ENCODE measurements around the gene GPR34.
"Not testable (repeated sequence)": the region's sequence is repeated elsewhere in the genome, so short reads cannot be mapped to it uniquely, and the experiment has no call there.

GPR34 gene

GRCh38 chrX:41719610-41720009 lies 30.8 kb downstream of the GPR34 start:
- not testable (repeated sequence) for H3K27me3 ChIP-seq (replicated peaks; ENCODE audit: control insufficient read depth, insufficient read depth, low read length); H3K4me3 ChIP-seq (ENCODE audit: low read length); H3K36me3 ChIP-seq (ENCODE audit: control insufficient read depth, insufficient read depth, low read length, severe bottlenecking); DNase-seq (ENCODE audit: low read depth); H3K9ac ChIP-seq (ENCODE audit: low read length)
- peaks cover 21% of the 10 kb centered on the region for H3K9me3 ChIP-seq (ENCODE audit: control insufficient read depth, low read length)
- peaks cover 18% of the 10 kb centered on the region for H3K4me1 ChIP-seq (ENCODE audit: control insufficient read depth, insufficient read depth, low read length)

- H3K36me3 ChIP-seq (ENCODE audit: control insufficient read depth, insufficient read depth, low read length, severe bottlenecking): no peaks in the 10 kb centered on the region
- peaks cover 21% of the 10 kb centered on the region for H3K9me3 ChIP-seq (ENCODE audit: control insufficient read depth, low read length)
- peak; percentile 2 for DNase-seq (ENCODE audit: low read depth)
- H3K9ac ChIP-seq (ENCODE audit: low read length): no peak overlapping the region
- no peaks in the 10 kb centered on the region for H3K27me3 ChIP-seq (replicated peaks; ENCODE audit: control insufficient read depth, insufficient read depth, low read length)
- H3K4me3 ChIP-seq (ENCODE audit: low read length): no peak overlapping the region
- peaks cover 18% of the 10 kb centered on the region for H3K4me1 ChIP-seq (ENCODE audit: control insufficient read depth, insufficient read depth, low read length)
These were observed 31.5 kb downstream of the GPR34 start for GRCh38 chrX:41720125-41720779.

- Histone ChIP-seq H3K9ac (ENCODE audit: low read length) (no peak overlapping the region), H3K9me3 (ENCODE audit: control insufficient read depth, low read length) (peaks cover 20% of the 10 kb centered on the region)
These were observed 32.8 kb downstream of the GPR34 start for GRCh38 chrX:41721590-41721989.

GRCh38 chrX:41722214-41722613 lies 33.4 kb downstream of the GPR34 start:
- H3K4me1 ChIP-seq (ENCODE audit: control insufficient read depth, insufficient read depth, low read length): peaks cover 18% of the 10 kb centered on the region
- no peaks in the 10 kb centered on the region for H3K27me3 ChIP-seq (replicated peaks; ENCODE audit: control insufficient read depth, insufficient read depth, low read length)
- H3K4me3 ChIP-seq (ENCODE audit: low read length): peak overlapping the region; percentile 30
- H3K36me3 ChIP-seq (ENCODE audit: control insufficient read depth, insufficient read depth, low read length, severe bottlenecking): no peaks in the 10 kb centered on the region
- DNase-seq (ENCODE audit: low read depth): no peak
- peaks cover 14% of the 10 kb centered on the region for H3K9me3 ChIP-seq (ENCODE audit: control insufficient read depth, low read length)
- H3K9ac ChIP-seq (ENCODE audit: low read length): no peak overlapping the region

More at GRCh38 chrX:41721590-41721989, 32.8 kb downstream of the GPR34 start:
- H3K27me3 ChIP-seq (replicated peaks; ENCODE audit: control insufficient read depth, insufficient read depth, low read length): no peaks in the 10 kb centered on the region
- no peak for DNase-seq (ENCODE audit: low read depth)
- peaks cover 18% of the 10 kb centered on the region for H3K4me1 ChIP-seq (ENCODE audit: control insufficient read depth, insufficient read depth, low read length)
- H3K36me3 ChIP-seq (ENCODE audit: control insufficient read depth, insufficient read depth, low read length, severe bottlenecking): no peaks in the 10 kb centered on the region
- H3K4me3 ChIP-seq (ENCODE audit: low read length): no peak overlapping the region

GRCh38 chrX:41722816-41723618 lies 34.2 kb downstream of the GPR34 start:
- Histone ChIP-seq H3K4me1 (ENCODE audit: control insufficient read depth, insufficient read depth, low read length) (peaks cover 18% of the 10 kb centered on the region), H3K4me3 (ENCODE audit: low read length) (peak overlapping the region; percentile 30), H3K36me3 (ENCODE audit: control insufficient read depth, insufficient read depth, low read length, severe bottlenecking) (no peaks in the 10 kb centered on the region), H3K27me3 (replicated peaks; ENCODE audit: control insufficient read depth, insufficient read depth, low read length) (peaks cover 4% of the 10 kb centered on the region), H3K9ac (ENCODE audit: low read length) (peak overlapping the region; percentile 20), H3K9me3 (ENCODE audit: control insufficient read depth, low read length) (peaks cover 10% of the 10 kb centered on the region)
- DNase-seq (ENCODE audit: low read depth): peak; percentile 71

GRCh38 chrX:41723826-41724225 lies 35.1 kb downstream of the GPR34 start, which contains the start of gene GPR82:
Gene GPR82 (plus strand): TSS chrX:41724181. CDS start chrX:41727027, 2,846 bp downstream.
- no peak for DNase-seq (ENCODE audit: low read depth)
- H3K4me3 ChIP-seq (ENCODE audit: low read length): peak within 1 kb of the TSS; percentile 30
- peaks cover 4% of the 10 kb centered on the region for H3K9me3 ChIP-seq (ENCODE audit: control insufficient read depth, low read length)
- H3K27me3 ChIP-seq (replicated peaks; ENCODE audit: control insufficient read depth, insufficient read depth, low read length): peaks cover 4% of the 10 kb centered on the region
- H3K36me3 ChIP-seq (ENCODE audit: control insufficient read depth, insufficient read depth, low read length, severe bottlenecking): no peaks in the 10 kb centered on the region
- peaks cover 18% of the 10 kb centered on the region for H3K4me1 ChIP-seq (ENCODE audit: control insufficient read depth, insufficient read depth, low read length)
- peak within 1 kb of the TSS; percentile 20 for H3K9ac ChIP-seq (ENCODE audit: low read length)

- H3K4me1 ChIP-seq (ENCODE audit: control insufficient read depth, insufficient read depth, low read length): peaks cover 8% of the 10 kb centered on the region
These were observed 39.4 kb downstream of the GPR34 start for GRCh38 chrX:41728125-41728524.

GRCh38 chrX:41730081-41730480 lies 41.3 kb downstream of the GPR34 start:
- Histone ChIP-seq H3K9me3 (ENCODE audit: control insufficient read depth, low read length) (no peaks in the 10 kb centered on the region), H3K4me1 (ENCODE audit: control insufficient read depth, insufficient read depth, low read length) (peaks cover 13% of the 10 kb centered on the region), H3K9ac (ENCODE audit: low read length) (no peak overlapping the region), H3K4me3 (ENCODE audit: low read length) (no peak overlapping the region), H3K36me3 (ENCODE audit: control insufficient read depth, insufficient read depth, low read length, severe bottlenecking) (no peaks in the 10 kb centered on the region), H3K27me3 (replicated peaks; ENCODE audit: control insufficient read depth, insufficient read depth, low read length) (peaks cover 17% of the 10 kb centered on the region)
- DNase-seq (ENCODE audit: low read depth): peak; percentile 59

More at GRCh38 chrX:41728125-41728524, 39.4 kb downstream of the GPR34 start:
- Histone ChIP-seq H3K9me3 (ENCODE audit: control insufficient read depth, low read length) (no peaks in the 10 kb centered on the region), H3K36me3 (ENCODE audit: control insufficient read depth, insufficient read depth, low read length, severe bottlenecking) (no peaks in the 10 kb centered on the region), H3K4me3 (ENCODE audit: low read length) (no peak overlapping the region), H3K27me3 (replicated peaks; ENCODE audit: control insufficient read depth, insufficient read depth, low read length) (peaks cover 17% of the 10 kb centered on the region), H3K9ac (ENCODE audit: low read length) (no peak overlapping the region)
- DNase-seq (ENCODE audit: low read depth): no peak

GRCh38 chrX:41732260-41732659 lies 43.5 kb downstream of the GPR34 start:
- Histone ChIP-seq H3K4me3 (ENCODE audit: low read length) (no peak overlapping the region), H3K9ac (ENCODE audit: low read length) (no peak overlapping the region)
- DNase-seq (ENCODE audit: low read depth): no peak

GRCh38 chrX:41733939-41734338 lies 45.2 kb downstream of the GPR34 start:
- peaks cover 13% of the 10 kb centered on the region for H3K4me1 ChIP-seq (ENCODE audit: control insufficient read depth, insufficient read depth, low read length)
- H3K4me3 ChIP-seq (ENCODE audit: low read length): no peak overlapping the region
- peaks cover 13% of the 10 kb centered on the region for H3K27me3 ChIP-seq (replicated peaks; ENCODE audit: control insufficient read depth, insufficient read depth, low read length)
- H3K9me3 ChIP-seq (ENCODE audit: control insufficient read depth, low read length): no peaks in the 10 kb centered on the region
- no peak overlapping the region for H3K9ac ChIP-seq (ENCODE audit: low read length)
- H3K36me3 ChIP-seq (ENCODE audit: control insufficient read depth, insufficient read depth, low read length, severe bottlenecking): no peaks in the 10 kb centered on the region
- DNase-seq (ENCODE audit: low read depth): no peak

More at GRCh38 chrX:41732260-41732659, 43.5 kb downstream of the GPR34 start:
- Histone ChIP-seq H3K27me3 (replicated peaks; ENCODE audit: control insufficient read depth, insufficient read depth, low read length) (peaks cover 17% of the 10 kb centered on the region), H3K36me3 (ENCODE audit: control insufficient read depth, insufficient read depth, low read length, severe bottlenecking) (no peaks in the 10 kb centered on the region), H3K4me1 (ENCODE audit: control insufficient read depth, insufficient read depth, low read length) (peaks cover 13% of the 10 kb centered on the region), H3K9me3 (ENCODE audit: control insufficient read depth, low read length) (no peaks in the 10 kb centered on the region)

- peaks cover 13% of the 10 kb centered on the region for H3K27me3 ChIP-seq (replicated peaks; ENCODE audit: control insufficient read depth, insufficient read depth, low read length)
- H3K36me3 ChIP-seq (ENCODE audit: control insufficient read depth, insufficient read depth, low read length, severe bottlenecking): no peaks in the 10 kb centered on the region
- H3K4me1 ChIP-seq (ENCODE audit: control insufficient read depth, insufficient read depth, low read length): peaks cover 13% of the 10 kb centered on the region
- DNase-seq (ENCODE audit: low read depth): peak; percentile 44
- H3K4me3 ChIP-seq (ENCODE audit: low read length): no peak overlapping the region
- no peaks in the 10 kb centered on the region for H3K9me3 ChIP-seq (ENCODE audit: control insufficient read depth, low read length)
- H3K9ac ChIP-seq (ENCODE audit: low read length): no peak overlapping the region
These were observed 45.8 kb downstream of the GPR34 start for GRCh38 chrX:41734530-41734929.
